SK-N-SH treated with all-trans-retinoic acid at 6 μM for 48 hours (cell line): Measurements from ENCODE around the gene FNDC3B.

ENCODE experiments used
- ATAC-seq: fragments of 200-7000 bp; cut with Tn5 transposase; 3 replicates; pipeline ENCODE4 v1.9.1; 2020; ENCODE audit warnings: mild to moderate bottlenecking, moderate library complexity
- ARNTL ChIP-seq: fragments of 450-650 bp; formaldehyde crosslinking; IDR thresholded peaks from 2 replicates; pipeline ENCODE4 v1.5.0; 2020; ENCODE audit warnings: low read depth, mild to moderate bottlenecking, moderate library complexity, borderline replicate concordance
- BACH2 ChIP-seq: fragments of 250-450 bp; sonication (Bioruptor Pico); IDR thresholded peaks from 2 replicates; pipeline ENCODE4 v1.9.0; 2021; ENCODE audit warnings: mild to moderate bottlenecking, borderline replicate concordance
- CREB5 ChIP-seq: fragments of 250-450 bp; sonication (Bioruptor Pico); IDR thresholded peaks from 2 replicates; pipeline ENCODE4 v1.5.1; 2020; ENCODE audit warnings: low read depth, mild to moderate bottlenecking, moderate library complexity
- CSDC2 ChIP-seq: fragments of 250-450 bp; sonication (Bioruptor Pico); IDR thresholded peaks from 2 replicates; pipeline ENCODE4 v1.5.0; 2020; ENCODE audit warnings: mild to moderate bottlenecking, moderate library complexity
- CSRNP3 ChIP-seq: fragments of 250-450 bp; sonication (Bioruptor Pico); IDR thresholded peaks from 2 replicates; pipeline ENCODE4 v1.5.1; 2021; ENCODE audit warnings: mild to moderate bottlenecking, moderate library complexity
- ESRRG ChIP-seq: fragments of 250-450 bp; sonication (Bioruptor Pico); IDR thresholded peaks from 2 replicates; pipeline ENCODE4 v1.6.1; 2021; ENCODE audit warnings: mild to moderate bottlenecking
- GLIS3 ChIP-seq: fragments of 250-450 bp; sonication (Bioruptor Pico); IDR thresholded peaks from 2 replicates; pipeline ENCODE4 v1.5.0; 2020; ENCODE audit warnings: mild to moderate bottlenecking, moderate library complexity
- OSR1 ChIP-seq: fragments of 250-450 bp; sonication (Bioruptor Pico); IDR thresholded peaks from 2 replicates; pipeline ENCODE4 v1.8.0; 2022; ENCODE audit warnings: moderate library complexity, mild to moderate bottlenecking, inconsistent platforms
- PATZ1 ChIP-seq: fragments of 250-450 bp; sonication (Bioruptor Pico); IDR thresholded peaks from 2 replicates; pipeline ENCODE4 v1.8.0; 2020; ENCODE audit warnings: mild to moderate bottlenecking, moderate library complexity, borderline replicate concordance
- POU6F1 ChIP-seq: fragments of 250-450 bp; sonication (Bioruptor Pico); IDR thresholded peaks from 2 replicates; pipeline ENCODE4 v1.8.0; 2021; ENCODE audit warnings: low read depth, mild to moderate bottlenecking, moderate library complexity, borderline replicate concordance
- PPARA ChIP-seq: fragments of 250-450 bp; sonication (Bioruptor Pico); IDR thresholded peaks from 2 replicates; pipeline ENCODE4 v1.5.0; 2020; ENCODE audit warnings: mild to moderate bottlenecking, borderline replicate concordance
- RARB ChIP-seq: fragments of 250-450 bp; sonication (Bioruptor Pico); IDR thresholded peaks from 2 replicates; pipeline ENCODE4 v1.8.0; 2021; ENCODE audit warnings: mild to moderate bottlenecking, moderate library complexity
- SNAI2 ChIP-seq: fragments of 250-450 bp; sonication (Bioruptor Pico); IDR thresholded peaks from 2 replicates; pipeline ENCODE4 v1.5.0; 2020; ENCODE audit warnings: mild to moderate bottlenecking, moderate library complexity
- TCF4 ChIP-seq: fragments of 250-450 bp; sonication (Bioruptor Pico); IDR thresholded peaks from 2 replicates; pipeline ENCODE4 v1.8.0; 2021; ENCODE audit warnings: mild to moderate bottlenecking, moderate library complexity, borderline replicate concordance
- TOX ChIP-seq: fragments of 250-450 bp; sonication (Bioruptor Pico); IDR thresholded peaks from 2 replicates; pipeline ENCODE4 v1.8.0; 2021; ENCODE audit warnings: mild to moderate bottlenecking, moderate library complexity, borderline replicate concordance
- TSHZ2 ChIP-seq: fragments of 250-450 bp; sonication (Bioruptor Pico); IDR thresholded peaks from 2 replicates; pipeline ENCODE4 v1.5.0; 2020; ENCODE audit warnings: mild to moderate bottlenecking, moderate library complexity
- ZC3H10 ChIP-seq: fragments of 250-450 bp; sonication (Bioruptor Pico); IDR thresholded peaks from 2 replicates; pipeline ENCODE4 v1.5.1; 2021; ENCODE audit warnings: mild to moderate bottlenecking, moderate library complexity
- ZFP3 ChIP-seq: fragments of 250-450 bp; sonication (Bioruptor Pico); IDR thresholded peaks from 2 replicates; pipeline ENCODE4 v1.5.0; 2020; ENCODE audit warnings: mild to moderate bottlenecking, moderate library complexity
- ZFP30 ChIP-seq: fragments of 450-650 bp; formaldehyde crosslinking; IDR thresholded peaks from 2 replicates; pipeline ENCODE4 v1.5.0; 2022; ENCODE audit warnings: mild to moderate bottlenecking, moderate library complexity
- ZNF565 ChIP-seq: fragments of 450-650 bp; formaldehyde crosslinking; conservative IDR thresholded peaks from 2 replicates; pipeline ENCODE4 v1.5.0; 2020; ENCODE audit warnings: low read depth, mild to moderate bottlenecking, moderate library complexity
- ZNF70 ChIP-seq: fragments of 450-650 bp; formaldehyde crosslinking; IDR thresholded peaks from 2 replicates; pipeline ENCODE4 v1.5.0; 2020; ENCODE audit warnings: mild to moderate bottlenecking, moderate library complexity
- ZNF8 ChIP-seq: fragments of 450-650 bp; formaldehyde crosslinking; IDR thresholded peaks from 2 replicates; pipeline ENCODE4 v1.5.0; 2020; ENCODE audit warnings: mild to moderate bottlenecking, moderate library complexity

Gene FNDC3B

GRCh38 chr3:172372895-172373294 lies 333.5 kb downstream of the FNDC3B start:
- no peak for ATAC-seq
- no peak for TF ChIP-seq POU6F1
- no peak for TF ChIP-seq PPARA
- TF ChIP-seq CSDC2 (CRISPR knock-in tag), result no peak
- no peak for TF ChIP-seq ZFP30 (CRISPR knock-in tag)
- no peak for TF ChIP-seq GLIS3 (CRISPR knock-in tag)
- TF ChIP-seq ARNTL, result no peak
- TF ChIP-seq BACH2 (CRISPR knock-in tag), result no peak
- TF ChIP-seq ESRRG (CRISPR knock-in tag), result no peak
- no peak for TF ChIP-seq ZFP3
- no peak for TF ChIP-seq ZNF8 (CRISPR knock-in tag)
- TF ChIP-seq TCF4 (CRISPR knock-in tag), result no peak
- no peak for TF ChIP-seq CSRNP3
- TF ChIP-seq RARB (CRISPR knock-in tag), result no peak
- no peak for TF ChIP-seq TSHZ2 (CRISPR knock-in tag)
- TF ChIP-seq ZNF70 (CRISPR knock-in tag), result no peak
- no peak for TF ChIP-seq OSR1
- no peak for TF ChIP-seq SNAI2 (CRISPR knock-in tag)
- TF ChIP-seq ZC3H10, result no peak

GRCh38 chr3:172373912-172374311 lies 334.5 kb downstream of the FNDC3B start:
- no peak for TF ChIP-seq ZFP30 (CRISPR knock-in tag)
- no peak for TF ChIP-seq TOX (CRISPR knock-in tag)
- TF ChIP-seq POU6F1, result no peak
- TF ChIP-seq ZNF565 (CRISPR knock-in tag), result no peak
- no peak for TF ChIP-seq ZNF8 (CRISPR knock-in tag)
- no peak for TF ChIP-seq TSHZ2 (CRISPR knock-in tag)
- no peak for TF ChIP-seq CSDC2 (CRISPR knock-in tag)
- no peak for TF ChIP-seq PATZ1 (CRISPR knock-in tag)
- no peak for TF ChIP-seq CSRNP3
- no peak for TF ChIP-seq ZC3H10
- TF ChIP-seq ZNF70 (CRISPR knock-in tag), result no peak
- no peak for TF ChIP-seq SNAI2 (CRISPR knock-in tag)
- TF ChIP-seq CREB5 (CRISPR knock-in tag), result no peak
- no peak for TF ChIP-seq ARNTL
- TF ChIP-seq OSR1, result no peak
- TF ChIP-seq TCF4 (CRISPR knock-in tag), result no peak
- ATAC-seq, result no peak
